NCI-H345 treated with DMSO at 0.1 percent for 48 hours (cell line): ENCODE data around the gene CITED2.
A peak's percentile ranks its signal among the peaks of the same experiment; 100 is the strongest.
"Not testable (repeated sequence)": the region's sequence is repeated elsewhere in the genome, so short reads cannot be mapped to it uniquely, and the experiment has no call there.

Source experiments
- DNase-seq: peaks from one replicate; lab custom pipeline; 2025; ENCODE audit not compliant: unreplicated experiment; lab: John Stamatoyannopoulos, UW

The CITED2 gene, protein sequence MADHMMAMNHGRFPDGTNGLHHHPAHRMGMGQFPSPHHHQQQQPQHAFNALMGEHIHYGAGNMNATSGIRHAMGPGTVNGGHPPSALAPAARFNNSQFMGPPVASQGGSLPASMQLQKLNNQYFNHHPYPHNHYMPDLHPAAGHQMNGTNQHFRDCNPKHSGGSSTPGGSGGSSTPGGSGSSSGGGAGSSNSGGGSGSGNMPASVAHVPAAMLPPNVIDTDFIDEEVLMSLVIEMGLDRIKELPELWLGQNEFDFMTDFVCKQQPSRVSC

DNA sequence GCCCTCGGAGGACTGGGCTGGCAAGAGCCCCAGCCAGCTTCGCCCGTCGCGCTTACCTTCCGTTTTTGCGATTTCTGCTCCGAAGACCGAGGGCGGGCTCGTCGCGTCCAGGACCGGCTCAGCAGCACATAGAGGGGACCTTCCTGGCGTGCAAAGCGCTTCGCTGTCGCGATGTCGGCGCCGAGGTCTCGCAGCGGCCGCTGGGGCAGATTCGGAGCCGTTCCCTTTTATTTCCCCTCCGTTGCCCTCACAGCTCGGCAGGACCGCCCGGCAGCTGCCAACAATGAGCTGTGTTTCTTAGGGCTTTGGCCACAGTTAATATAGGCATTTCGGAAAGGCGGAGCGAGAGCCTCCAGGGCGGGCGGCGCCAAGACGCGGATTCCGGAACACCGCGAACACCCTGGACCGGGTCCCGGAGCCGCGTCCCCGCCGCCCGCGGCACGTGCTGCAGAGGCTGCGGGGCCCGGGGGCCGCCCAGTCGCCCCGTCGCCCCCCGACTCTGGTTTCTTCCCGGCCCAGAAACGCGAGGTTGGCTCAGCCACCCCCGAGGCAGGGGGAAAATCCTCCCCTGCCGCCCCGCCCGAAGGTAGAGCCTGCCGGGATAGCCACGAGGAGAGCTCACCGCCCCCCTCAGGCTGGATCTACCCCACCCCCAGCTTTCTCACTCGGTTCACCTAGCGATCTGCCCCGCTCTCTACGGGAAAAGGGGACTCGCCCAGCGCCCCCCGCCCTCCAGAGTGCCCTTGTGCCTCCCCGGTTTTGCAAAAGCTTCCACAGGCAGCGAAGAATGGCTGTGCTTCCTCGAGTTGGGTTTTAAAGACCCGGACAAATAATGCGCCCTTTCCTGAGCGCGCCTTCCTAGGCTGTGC lies at the start of gene CITED2:
Gene CITED2, minus strand, starts transcription at position 292 of the 869 bp plus-strand sequence. CDS start 704 bp downstream, outside the sequence.
- peak; percentile 87 for DNase-seq

DNA sequence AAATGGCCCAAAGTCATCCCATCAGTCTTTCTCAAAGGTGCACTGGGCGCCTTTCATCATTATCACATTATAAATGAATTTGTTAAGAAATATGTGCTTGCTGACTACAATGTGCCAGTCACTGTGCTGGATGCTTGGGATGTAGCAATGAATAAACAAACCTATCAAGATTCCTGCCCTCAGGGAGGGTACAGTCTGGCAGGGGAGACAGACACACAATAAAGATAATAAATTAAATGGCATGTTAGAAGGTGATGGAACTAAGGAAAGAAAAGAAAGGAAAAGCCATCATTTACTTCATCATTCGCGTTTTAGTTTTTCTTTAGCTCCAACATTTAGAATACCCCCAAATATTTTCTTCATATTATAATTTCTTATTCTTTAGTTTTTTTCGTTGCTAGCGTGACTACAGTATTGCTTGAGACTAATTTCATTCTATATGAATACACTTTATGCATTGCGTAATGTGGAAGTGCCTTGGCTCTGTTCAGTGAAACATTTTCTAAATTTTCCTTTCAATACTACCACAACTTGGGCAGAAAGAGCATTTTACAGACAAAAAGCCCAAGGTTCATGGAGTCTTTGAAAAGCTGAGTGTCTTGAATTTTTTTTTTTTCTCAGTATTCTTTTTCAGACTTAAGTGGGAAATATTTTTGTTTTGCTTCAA lies 48.7 kb upstream of the CITED2 start:
- DNase-seq: no peak

DNA sequence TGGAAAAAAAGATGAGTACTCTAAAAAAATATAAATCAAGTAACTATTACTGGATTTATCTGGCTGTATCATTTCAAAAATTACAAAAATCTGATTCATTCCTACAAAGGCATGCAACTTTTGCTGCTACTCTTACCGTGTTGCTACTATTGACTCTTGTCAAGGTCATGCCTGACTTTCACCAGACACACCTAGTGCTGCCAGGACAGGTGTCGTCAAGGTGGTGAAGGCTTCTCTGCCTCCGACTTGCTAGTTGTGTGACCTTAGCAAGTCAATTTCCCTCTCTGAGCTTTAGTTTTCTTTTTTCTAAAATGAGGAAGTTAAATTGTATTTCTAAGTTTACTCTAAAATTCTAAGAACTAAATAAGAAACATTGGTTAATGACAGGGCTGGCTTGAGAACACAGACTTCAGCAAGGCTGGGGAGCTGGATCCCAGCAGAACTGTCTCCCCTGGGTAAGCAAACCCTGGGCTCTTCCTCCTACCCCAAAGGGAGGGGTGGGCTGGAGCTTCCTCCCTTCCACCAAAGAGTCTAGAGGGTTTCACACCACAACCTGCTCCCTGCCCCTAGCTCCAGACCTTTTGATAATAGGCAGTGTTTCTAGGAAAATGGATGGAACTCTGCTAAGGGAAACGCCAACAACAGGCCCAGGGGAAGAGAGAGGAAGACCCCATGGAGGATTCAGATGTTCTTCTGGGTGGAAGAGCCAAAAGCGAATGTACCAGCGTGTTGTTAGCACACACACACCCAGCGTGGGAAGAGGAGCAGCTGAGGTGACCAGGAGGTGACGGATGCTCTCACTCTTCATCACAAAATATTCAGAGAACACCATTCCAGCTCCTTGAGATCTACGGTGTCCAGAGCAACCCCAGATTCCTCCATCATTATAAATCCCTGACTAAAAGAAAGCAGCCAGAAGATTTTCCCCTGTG lies 47.9 kb upstream of the CITED2 start:
- no peak for DNase-seq

DNA sequence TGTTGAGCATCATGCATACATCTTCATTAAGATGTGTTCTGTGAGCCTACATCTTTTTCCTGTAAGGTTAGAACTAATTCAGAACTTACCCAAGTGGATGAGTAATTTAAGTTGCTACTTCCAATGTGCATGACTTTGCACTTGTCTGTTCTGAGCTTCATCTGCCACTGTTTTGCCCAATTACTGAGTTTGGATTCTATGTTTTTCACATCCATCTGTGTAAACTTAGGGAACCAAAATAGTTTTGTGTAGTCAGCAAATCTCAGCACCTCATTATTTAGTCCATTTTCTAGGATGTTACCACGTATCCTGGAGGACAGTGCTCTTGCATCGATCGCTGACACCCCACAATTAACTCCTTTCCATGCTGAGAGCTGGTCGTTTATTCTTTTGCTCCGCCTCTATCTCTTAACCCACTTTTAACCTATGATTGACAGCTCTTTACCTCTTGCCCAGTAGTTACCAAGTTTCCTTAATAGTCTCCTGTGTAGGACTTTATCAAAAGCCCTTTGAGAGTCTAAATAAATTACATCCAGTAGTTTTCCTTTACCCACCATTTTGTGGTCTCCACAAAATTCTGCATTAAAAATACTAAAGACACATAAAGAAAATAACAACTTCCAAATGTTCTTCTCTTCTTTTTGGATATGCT lies 44.2 kb upstream of the CITED2 start:
- no peak for DNase-seq

DNA sequence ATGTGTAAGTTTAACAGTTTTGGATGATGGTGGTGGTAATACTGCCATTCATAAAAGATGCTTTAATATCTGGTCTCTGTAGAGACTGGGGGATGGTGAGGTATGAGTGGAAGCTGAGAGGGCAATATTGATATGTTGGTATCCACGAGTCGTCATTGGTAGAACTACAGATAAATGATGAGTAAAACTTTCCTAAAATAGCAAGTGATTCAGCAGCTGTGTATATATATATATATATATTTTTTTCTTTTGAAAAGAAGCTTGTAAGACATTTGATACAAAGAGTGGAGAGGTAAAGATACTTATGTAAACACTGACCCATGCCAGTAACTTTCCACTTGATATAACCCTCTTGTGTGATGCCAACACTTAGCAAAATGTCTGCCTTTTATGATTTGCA lies 41.7 kb upstream of the CITED2 start:
- no peak for DNase-seq

DNA sequence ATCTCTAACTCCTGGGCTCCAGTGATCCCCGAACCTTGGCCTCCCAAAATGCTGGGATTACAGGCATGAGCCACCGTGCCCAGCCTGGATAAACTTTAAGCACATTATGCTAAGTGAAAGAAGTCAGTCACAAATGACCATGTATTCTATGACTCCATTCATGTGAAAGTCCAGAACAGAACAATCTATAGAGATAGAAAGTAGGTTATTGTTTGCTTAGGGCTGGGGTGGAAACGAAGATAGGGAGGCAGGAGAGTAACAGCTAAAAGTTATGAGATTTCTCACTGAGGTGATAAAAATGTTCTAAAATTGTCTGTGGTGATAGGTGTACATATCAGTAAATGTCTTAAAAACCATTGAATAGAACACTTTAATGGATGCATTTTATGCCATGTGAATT lies 40.9 kb upstream of the CITED2 start:
- DNase-seq: no peak

DNA sequence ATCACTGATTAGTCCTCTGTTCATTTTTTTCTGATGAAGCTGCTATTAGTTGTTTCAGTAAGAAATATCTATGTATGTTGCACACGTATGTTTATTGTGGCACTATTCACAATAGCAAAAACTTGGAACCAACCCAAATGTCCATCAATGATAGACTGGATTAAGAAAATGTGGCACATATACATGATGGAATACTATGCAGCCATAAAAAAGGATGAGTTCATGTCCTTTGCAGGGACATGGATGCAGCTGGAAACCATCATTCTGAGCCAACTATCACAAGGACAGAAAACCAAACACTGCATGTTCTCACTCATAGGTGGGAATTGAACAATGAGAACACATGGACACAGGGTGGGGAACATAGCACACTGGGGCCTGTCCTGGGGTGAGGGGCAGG lies 37.7 kb upstream of the CITED2 start:
- DNase-seq: not testable (repeated sequence)

DNA sequence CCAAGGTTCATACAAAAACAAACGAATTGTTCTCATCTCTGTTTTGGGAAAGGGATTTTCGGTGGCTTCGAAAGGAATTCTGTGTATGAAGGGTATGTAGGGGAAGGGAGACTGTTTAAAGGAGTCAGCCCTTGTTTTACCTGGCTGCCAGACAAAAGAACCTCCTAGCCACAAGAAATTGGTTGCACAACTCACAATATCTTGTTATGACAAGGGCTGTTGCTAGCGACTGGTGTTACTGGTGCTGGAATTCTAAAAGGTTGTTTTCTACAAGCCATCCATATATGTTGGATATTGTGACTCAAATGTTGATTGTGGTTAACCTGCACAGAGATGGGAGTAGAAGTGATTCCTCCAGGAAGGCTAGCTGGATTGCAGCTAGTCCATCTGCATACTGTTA lies 34.6 kb upstream of the CITED2 start:
- DNase-seq: no peak

DNA sequence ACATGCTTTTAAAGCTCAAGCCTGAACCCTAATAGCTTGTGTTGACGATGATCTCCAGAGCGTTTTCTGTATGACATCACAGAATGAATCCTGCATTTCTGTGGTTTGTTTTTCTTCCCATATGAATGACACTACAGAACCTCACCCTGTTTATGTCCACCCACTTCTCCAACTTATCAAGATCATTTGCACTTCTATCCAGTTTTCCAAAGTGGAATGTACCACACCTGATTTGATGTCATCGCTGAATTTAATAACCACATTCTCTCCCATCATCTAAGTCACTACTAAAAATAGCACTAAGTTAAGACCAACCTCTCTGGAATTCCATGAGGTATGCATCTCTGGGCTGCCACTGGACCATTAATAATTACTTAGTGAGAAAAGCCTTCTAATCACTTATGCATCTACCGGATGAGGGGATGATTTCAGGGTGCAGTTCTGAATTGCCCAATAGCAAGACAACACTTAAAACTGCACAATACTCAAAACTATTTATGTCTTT lies 33.3 kb upstream of the CITED2 start:
- no peak for DNase-seq

DNA sequence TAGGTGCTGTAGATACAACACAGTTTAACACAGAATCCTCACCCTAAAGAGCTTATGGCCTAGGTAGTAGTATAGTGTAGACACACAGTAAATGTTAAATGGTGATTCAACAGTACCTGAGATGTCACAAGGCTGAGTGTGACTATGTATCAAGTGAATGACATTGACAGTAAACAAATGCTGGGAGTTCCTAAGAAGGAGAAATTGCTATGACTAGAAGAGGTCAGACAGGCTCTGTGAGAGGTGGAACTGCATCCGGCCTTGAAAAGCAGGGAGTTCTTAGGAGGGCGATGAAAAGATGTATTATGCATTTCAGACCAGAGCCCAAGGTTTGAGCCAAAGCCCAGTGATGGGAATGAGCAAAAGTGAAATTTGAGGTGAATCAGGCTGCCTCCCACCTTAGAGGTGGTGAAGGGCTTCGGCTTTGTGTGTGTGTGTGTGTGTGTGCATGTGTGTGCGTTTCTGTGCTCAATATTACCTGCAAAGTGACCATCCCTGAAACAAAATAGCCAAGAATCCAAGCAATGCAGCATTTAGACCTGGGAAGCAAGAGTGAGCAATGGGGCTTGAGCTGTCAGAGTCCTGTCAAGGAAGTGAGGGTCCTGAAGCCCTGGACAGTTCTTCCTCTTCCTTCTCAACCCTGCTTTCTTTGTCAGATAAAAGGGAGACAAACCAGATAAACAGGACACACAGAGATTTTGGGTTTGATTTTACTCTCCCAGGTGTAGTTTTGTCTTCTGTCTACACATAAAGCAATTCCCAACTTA lies 32.3 kb upstream of the CITED2 start:
- no peak for DNase-seq

DNA sequence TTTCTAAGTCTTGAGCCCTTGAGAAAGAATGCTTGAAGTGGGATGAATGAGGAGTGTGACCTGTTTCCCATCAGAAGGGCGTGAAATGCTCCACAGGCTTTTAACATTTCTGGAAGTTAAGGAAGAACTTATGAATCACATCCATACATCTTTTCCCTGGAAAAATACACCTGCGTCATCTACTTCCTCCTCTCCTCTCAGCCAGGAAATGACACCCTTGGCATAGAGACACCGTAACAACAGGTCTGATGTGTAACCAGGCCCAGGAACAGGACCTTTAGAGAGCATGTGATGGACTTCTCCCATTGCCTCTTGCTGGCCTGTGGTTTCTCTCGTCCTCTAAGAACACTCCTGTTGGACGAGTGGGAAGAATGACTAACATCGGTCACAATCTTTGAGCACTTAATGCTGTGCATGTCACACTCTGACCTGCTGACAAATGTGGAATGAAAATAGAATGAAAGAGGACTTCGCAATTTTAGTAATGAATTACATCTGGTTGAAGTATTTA lies 28.5 kb upstream of the CITED2 start:
- no peak for DNase-seq

DNA sequence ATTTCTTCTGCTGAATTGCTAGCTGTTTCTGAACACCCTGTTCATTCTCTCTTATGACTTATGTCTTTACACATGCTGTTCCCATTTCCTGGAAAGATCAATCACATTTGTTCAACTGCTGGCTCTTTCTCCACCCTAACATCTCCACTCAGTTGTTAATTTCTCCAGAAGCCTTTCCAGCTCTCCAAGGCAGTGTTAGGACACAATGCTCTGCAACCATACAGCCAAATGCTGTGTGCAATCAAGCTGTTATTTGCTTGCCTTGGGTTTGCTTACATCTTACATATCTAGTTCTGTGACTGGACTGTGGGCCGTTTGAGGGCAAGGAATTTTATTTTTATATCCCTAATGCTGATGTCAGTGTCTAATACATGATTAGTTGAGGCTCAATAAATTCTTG lies 24.2 kb upstream of the CITED2 start:
- DNase-seq: no peak

DNA sequence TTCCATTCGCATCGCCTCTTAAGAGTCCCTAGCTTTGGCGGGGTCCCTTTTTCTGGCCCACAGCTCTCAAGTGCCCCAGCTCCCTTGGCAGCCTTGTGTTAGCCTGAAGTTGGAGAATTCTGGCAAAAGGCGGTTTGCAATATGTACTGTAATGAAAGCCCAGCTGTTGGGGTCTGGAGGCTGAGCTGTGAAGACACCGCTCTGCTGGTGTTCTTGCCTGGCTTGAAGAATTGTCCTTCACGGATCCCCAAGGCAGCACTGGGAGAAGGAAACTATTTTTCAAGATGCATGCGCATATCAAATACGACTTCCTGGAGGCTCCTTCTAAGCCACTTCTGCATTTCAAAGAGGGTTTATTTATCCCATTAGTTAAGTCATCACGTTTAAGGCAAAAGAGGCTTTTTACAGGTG lies 21.4 kb upstream of the CITED2 start:
- no peak for DNase-seq

DNA sequence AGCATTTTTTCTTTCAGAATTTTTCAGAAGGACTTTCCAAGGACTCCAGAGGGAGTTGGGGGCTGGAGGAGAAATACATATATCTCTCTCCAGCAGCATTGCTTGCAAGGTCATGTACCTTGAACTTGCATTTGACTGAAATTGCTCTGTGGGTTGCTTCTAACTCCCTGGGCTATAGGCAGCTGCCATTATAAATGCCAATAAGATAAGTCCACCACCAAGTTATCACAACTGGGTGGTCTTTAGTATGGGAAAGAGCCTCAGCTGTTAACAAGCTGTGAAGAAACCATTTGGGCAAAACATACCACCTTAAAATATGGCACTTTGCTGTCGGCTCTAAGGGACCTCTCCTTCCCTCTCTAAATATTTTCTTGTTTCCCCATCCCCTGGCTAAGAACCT lies 20.9 kb upstream of the CITED2 start:
- no peak for DNase-seq

DNA sequence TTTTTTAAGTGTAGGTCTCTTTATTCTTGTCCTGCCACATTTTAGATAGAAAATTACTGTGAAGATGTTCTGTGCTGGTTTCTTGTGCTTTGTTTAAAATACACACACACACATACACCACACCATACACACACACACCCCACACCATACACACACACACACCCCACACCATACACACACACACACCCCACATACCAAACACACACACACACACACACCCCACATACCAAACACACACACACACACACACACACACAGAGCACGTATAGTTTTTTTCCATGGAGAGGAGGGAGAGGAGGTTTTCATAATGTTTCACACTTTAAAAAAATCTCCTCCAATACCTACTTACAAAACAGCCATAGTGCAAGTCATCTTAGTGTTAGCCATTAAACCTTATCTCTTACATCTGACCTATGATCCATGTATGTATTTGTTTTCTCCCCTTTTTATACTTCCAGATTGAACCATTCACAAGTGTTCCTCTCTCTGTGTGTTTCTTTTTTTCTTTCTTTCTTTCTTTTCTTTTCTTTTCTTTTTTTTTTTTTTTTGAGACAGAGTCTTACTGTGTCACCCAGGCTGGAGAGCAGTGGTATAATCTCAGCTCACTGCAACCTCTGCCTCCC lies 19.7 kb upstream of the CITED2 start:
- DNase-seq: no peak

DNA sequence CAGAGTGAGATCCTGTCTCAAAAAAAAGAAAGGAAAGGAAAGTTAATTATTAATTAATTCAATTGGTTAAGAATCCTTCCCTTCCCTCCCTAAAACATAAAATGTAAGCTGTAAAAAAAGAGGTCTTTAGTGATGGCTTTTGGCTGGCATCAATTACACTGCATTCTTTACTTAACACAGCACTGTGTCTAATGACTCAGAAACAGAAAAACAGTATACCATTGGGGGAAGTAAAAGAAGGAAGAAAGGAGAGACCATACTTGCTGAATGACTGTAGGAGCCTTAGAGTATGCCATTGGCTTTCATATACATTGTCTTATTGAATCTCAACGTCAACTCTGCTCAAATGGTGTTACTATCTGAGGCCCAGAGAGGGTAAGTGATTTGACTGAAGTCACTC lies 18.3 kb upstream of the CITED2 start:
- no peak for DNase-seq

DNA sequence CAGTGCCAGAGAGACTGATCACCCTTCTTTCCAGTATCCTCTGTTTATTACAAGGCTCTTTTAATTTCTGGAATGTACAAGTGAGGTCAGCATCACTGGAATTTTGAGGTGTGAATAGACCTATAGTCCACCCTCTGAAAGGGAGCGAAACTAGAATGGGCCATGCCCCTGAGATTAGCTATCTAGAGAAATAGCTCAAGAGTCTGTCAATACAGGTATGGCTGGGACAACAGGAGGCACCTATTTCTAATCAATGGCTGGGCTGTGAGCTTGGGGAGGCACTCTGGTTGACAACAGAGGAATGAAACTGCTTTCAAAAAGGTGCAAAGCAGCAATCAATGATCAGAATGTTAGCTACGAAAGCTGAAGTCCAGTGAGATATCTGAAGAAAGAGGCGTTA lies 17.3 kb upstream of the CITED2 start:
- no peak for DNase-seq

DNA sequence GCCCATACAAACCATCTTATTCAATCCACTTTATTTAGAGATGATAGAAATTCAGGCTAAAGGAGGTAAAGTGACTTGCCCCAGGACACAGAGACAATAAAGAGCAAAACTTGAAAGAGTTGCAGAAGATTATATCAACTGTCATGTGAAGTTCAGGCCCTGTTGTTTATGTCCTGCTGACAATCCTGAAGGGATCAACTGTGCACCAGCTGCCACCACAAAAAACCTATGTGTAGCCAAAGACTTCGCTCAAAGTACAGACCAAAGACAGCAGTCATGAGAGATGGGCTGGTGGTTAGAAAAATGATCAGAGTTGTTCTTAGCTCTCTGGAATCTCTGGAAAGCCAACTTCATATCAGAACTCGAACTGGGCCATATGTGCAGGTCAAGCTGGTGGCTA lies 16.0 kb upstream of the CITED2 start:
- no peak for DNase-seq

DNA sequence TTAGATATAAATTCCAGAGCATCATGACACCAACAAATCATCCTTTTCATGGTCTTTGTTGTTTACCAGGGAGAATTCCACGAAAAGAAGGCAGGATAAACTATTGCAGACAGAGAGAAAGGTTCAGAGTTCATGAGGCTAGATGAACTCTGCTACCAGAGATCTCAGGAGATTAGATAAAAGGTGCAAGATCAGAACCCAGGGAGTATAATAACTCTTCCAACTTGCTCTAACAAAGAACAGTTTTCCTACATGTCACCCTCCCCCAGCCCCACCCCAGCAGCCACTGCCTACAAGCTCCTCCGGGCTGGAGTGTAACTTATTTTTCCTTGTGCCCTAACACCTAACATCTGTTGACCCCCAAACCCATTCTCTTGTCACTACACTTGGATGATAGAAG lies 13.9 kb upstream of the CITED2 start:
- DNase-seq: no peak
